ENCODE measurements around the gene NUAK2. TPM values are rescaled to one million over a fixed set of nuclear protein-coding genes. Genes with fewer than 3 reads are reported as not detected.

Gene NUAK2
- total RNA-seq, 1 donor from 2014 or later = 10.1 TPM

DNA sequence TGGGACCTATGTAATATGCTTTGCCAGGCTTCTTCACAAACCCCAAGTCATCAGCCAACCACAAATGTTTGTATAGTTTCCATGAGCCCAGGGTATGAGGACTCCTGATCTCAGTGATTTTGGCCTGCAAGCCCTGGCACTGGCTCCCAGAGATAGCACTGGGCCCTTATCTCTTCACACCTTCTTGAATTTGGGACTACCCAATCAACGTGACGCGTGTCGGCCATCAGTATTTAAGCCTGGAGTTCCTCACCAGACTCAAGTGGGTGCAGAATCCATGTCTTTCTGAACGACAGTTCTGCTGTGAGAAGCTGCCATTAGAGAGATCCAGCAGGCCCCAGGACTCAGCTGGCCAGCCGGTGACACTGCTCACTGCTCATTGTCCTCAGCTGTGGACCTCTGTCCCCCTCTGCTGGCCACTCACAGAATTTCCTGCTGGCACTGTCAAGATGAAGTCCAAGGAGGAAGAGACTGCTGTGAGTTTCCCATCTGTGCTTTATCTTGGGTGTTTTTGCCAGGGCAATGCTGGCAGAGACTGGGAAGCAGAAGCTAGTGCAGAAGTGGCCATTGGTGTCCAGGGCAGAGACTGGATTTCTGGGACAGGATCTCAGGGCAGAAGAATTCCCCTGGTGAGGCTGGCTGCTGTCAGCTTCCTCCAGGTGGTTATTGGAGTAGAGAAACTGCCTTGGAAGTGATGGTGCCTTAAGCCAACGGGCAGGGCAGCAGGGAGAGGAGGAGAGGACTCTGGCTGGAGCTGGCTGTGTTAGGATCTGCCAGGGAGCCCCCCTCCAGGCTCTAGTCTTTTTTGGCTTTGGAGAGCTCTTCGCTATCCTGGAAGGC is 65.4 kb downstream of the NUAK2 start:
- DNase-seq = peak; percentile 96

Small RNAs within 50 kb of the gene (small RNA-seq; reads per million reads assigned to genes)
- not detected for gene SNRPGP10 (ENCODE audit: low replicate concordance)

Other genes with a start within 250 kb of the NUAK2 start
- 0.72 TPM for gene TMEM81, start 237.3 kb downstream of the NUAK2 start, total RNA-seq
- 20.2 TPM for gene RBBP5, start 199.8 kb downstream of the NUAK2 start, total RNA-seq
- 15.8 TPM for gene DSTYK, start 110.0 kb downstream of the NUAK2 start, total RNA-seq
- gene TMCC2, start 93.8 kb downstream of the NUAK2 start, total RNA-seq = 14.1 TPM
- gene KLHDC8A, start 35.2 kb upstream of the NUAK2 start, total RNA-seq = 0.72 TPM
- not detected for gene LEMD1, start 100.3 kb upstream of the NUAK2 start, total RNA-seq
- 0.31 TPM for gene BLACAT1, start 134.3 kb upstream of the NUAK2 start, total RNA-seq
- gene CDK18, start 182.9 kb upstream of the NUAK2 start, total RNA-seq = 7.7 TPM

All from tongue (tissue), 3 donors.